Spleen (tissue), 7 donors: ENCODE measurements around the gene STX16.

ENCODE experiments used
- CTCF ChIP-seq, 11 experiments: fragments of 200-600 bp in 7 of 11; fragments of 450-650 bp in 4 of 11; sonication (generic) in 4 of 11; IDR thresholded peaks in 8 of 11; conservative IDR thresholded peaks in 3 of 11; 1 replicate in 7 of 11; 2 replicates in 4 of 11; pipeline versions ENCODE4 v1.4.0 to v1.8.0; 2016 to 2021; ENCODE audit warnings: antibody characterized with exemption in 11 of 11, inconsistent platforms in 4 of 11, mild to moderate bottlenecking in 1 of 11
- POLR2A ChIP-seq, 3 donors: fragments of 450-650 bp; IDR thresholded peaks; one replicate each; pipeline ENCODE4 v1.5.1; 2017; ENCODE audit warnings: antibody characterized with exemption in 3 of 3, mild to moderate bottlenecking in 1 of 3
- POLR2AphosphoS5 ChIP-seq, 3 donors: sonication (generic); formaldehyde crosslinking; IDR thresholded peaks; one replicate each; pipeline ENCODE4 v1.5.1; 2017; ENCODE audit warnings: antibody characterized with exemption in 3 of 3
- donor health status: DM: no; HTN: no; CAD: no; lungs with moderate emphysema.
- donor health status: DM: no; HTN: no; CAD: no.
- donor health status: DM: no; HTN: no; CAD: no.

- no peak for TF ChIP-seq POLR2A (IDR thresholded peaks at IDR 0.05)
- TF ChIP-seq CTCF (IDR thresholded peaks at IDR 0.05 in 8 of 11, conservative IDR thresholded peaks at IDR 0.05 in 3 of 11): no peak
- TF ChIP-seq POLR2AphosphoS5 (IDR thresholded peaks at IDR 0.05): no peak
These were observed 56.0 kb downstream of the STX16 start for GRCh38 chr20:58706975-58707681.
